Karpas-422 (cell line): ENCODE data around the gene CREB5. TPM values are rescaled to one million over a fixed set of nuclear protein-coding genes. Genes with fewer than 3 reads are reported as not detected.

Experiments used
- DNase-seq: peaks from one replicate; pipeline ENCODE4 v3.0.0-alpha.2; 2015
- H2AFZ ChIP-seq: fragments of 200-600 bp; sonication (generic); 2 replicates; pipeline ENCODE4 v1.6.1; 2014; ENCODE audit warnings: antibody characterized with exemption, low read length, mixed read lengths
- H3K27ac ChIP-seq: fragments of 200-600 bp; sonication (generic); 2 replicates; pipeline ENCODE4 v1.5.1; 2014; ENCODE audit warnings: mild to moderate bottlenecking, low read length, moderate library complexity
- H3K27me3 ChIP-seq: fragments of 200-600 bp; sonication (generic); 2 replicates; pipeline ENCODE4 v1.6.1; 2014; ENCODE audit warnings: low read length, mixed read lengths
- H3K36me3 ChIP-seq: fragments of 200-600 bp; sonication (generic); 2 replicates; pipeline ENCODE4 v1.6.1; 2014; ENCODE audit warnings: low read length, mixed read lengths; ENCODE audit not compliant: insufficient read depth
- H3K4me1 ChIP-seq: fragments of 200-600 bp; sonication (generic); 2 replicates; pipeline ENCODE4 v1.6.1; 2014; ENCODE audit warnings: mild to moderate bottlenecking, low read length, mixed read lengths
- H3K4me2 ChIP-seq: fragments of 200-600 bp; sonication (generic); 2 replicates; pipeline ENCODE4 v1.6.1; 2014; ENCODE audit warnings: low read length, low read depth, mild to moderate bottlenecking; ENCODE audit not compliant: poor library complexity, severe bottlenecking
- H3K4me3 ChIP-seq: fragments of 200-600 bp; sonication (generic); 2 replicates; pipeline ENCODE4 v1.5.1; 2014; ENCODE audit warnings: mild to moderate bottlenecking, antibody characterized with exemption, low read length, mixed read lengths
- H3K79me2 ChIP-seq: fragments of 200-600 bp; sonication (generic); 2 replicates; pipeline ENCODE4 v1.6.1; 2014; ENCODE audit warnings: mild to moderate bottlenecking, low read length, mixed read lengths
- H3K9ac ChIP-seq: fragments of 200-600 bp; sonication (generic); 2 replicates; pipeline ENCODE4 v1.6.0; 2014; ENCODE audit warnings: low read length
- H3K9me2 ChIP-seq: fragments of 200-600 bp; sonication (generic), shearing (Covaris generic); replicated peaks from 2 replicates; pipeline ENCODE4 v1.6.0; 2014; ENCODE audit warnings: mild to moderate bottlenecking, low read length, moderate library complexity; ENCODE audit not compliant: insufficient read depth
- H3K9me3 ChIP-seq: fragments of 300-700, 200-600 bp; sonication (generic); 2 replicates; pipeline ENCODE4 v1.6.1; 2014; ENCODE audit warnings: low read length, mixed read lengths
- H4K20me1 ChIP-seq: fragments of 200-600 bp; sonication (generic); 2 replicates; pipeline ENCODE4 v1.6.1; 2014; ENCODE audit warnings: mild to moderate bottlenecking, antibody characterized with exemption, low read length, low read depth; ENCODE audit not compliant: insufficient read depth
- total RNA-seq: library from RNA; depleted of rRNA; stranded (reverse); fragments of >200 nt; shearing (Covaris generic); gene quantifications from 2 replicates; pipeline ENCODE4 v1.2.3, GENCODE V29; 2014; ENCODE audit warnings: low replicate concordance; rRNA removed

Gene CREB5
- total RNA-seq, 1 experiment from 2014 or later, result 52.1 TPM

DNA sequence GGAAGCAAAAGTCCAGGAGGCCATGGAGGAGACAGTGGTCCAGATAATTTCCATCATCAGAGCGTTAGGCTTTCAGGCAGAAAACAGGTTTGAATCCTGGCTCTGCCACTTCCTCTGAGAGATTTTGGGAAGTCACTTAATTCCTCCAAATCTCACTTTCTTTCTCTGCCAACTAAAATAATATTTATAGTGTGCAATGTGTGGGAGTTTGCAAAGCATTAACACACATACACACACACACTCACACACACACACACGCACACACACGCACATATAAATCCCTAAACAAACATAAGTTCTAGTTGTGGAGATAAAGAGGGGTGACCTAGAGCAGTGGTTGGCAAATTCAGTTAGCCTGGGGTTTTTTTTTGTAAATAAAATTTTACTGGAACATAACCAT is 461.0 kb downstream of the CREB5 start:
- H3K4me3 ChIP-seq, result no peak overlapping the region
- DNase-seq, result no peak
- H3K27me3 ChIP-seq, result peaks cover 3% of the 10 kb centered on the region; the same call in 1 of the 2 replicates
- no peaks in the 10 kb centered on the region for H3K79me2 ChIP-seq
- H3K4me2 ChIP-seq, result no peak overlapping the region
- H3K27ac ChIP-seq, result no peak overlapping the region
- no peak overlapping the region for H2AFZ ChIP-seq
- no peaks in the 10 kb centered on the region for H3K4me1 ChIP-seq
- no peaks in the 10 kb centered on the region for H4K20me1 ChIP-seq
- no peaks in the 10 kb centered on the region for H3K9me2 ChIP-seq
- no peaks in the 10 kb centered on the region for H3K9me3 ChIP-seq
- H3K9ac ChIP-seq, result no peak overlapping the region
- no peaks in the 10 kb centered on the region for H3K36me3 ChIP-seq

DNA sequence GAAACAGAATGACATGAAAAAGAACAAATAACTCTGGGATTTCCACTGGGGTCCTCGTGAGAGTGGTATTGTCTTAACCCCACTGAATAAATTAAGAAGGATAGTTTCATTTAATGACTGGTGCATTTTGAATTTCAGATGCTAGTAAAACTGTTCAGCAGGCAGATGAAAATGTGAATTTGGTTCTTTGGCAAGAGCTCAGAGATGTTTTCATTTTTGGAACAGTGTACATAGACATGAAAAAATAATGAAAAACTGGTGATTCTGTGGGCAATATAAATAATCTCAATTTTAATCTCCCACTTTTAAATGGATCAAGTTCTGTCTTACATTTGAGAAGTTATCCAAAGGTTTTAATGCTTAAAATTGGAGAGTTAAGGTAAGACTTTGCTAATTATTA is 461.7 kb downstream of the CREB5 start:
- Histone ChIP-seq H3K9ac (no peak overlapping the region), H3K4me1 (no peaks in the 10 kb centered on the region), H3K79me2 (no peaks in the 10 kb centered on the region), H3K9me3 (no peaks in the 10 kb centered on the region), H4K20me1 (no peaks in the 10 kb centered on the region), H3K4me3 (no peak overlapping the region), H3K9me2 (no peaks in the 10 kb centered on the region), H3K27me3 (peaks cover 3% of the 10 kb centered on the region; the same call in 1 of the 2 replicates), H3K4me2 (no peak overlapping the region), H2AFZ (no peak overlapping the region), H3K27ac (no peak overlapping the region), H3K36me3 (no peaks in the 10 kb centered on the region)
- DNase-seq, result no peak

Other genes with a start within 250 kb of the CREB5 start
- gene JAZF1, start 231.7 kb upstream of the CREB5 start, total RNA-seq, result 0.83 and 4.2 TPM in 2 replicates